Activated CD4-positive, alpha-beta T cell treated with anti-CD3 and anti-CD28 coated beads, Interleukin-2, Interleukin-4, amounts not matched to agents 100 ng/mL and 50 ng/mL, durations not matched to agents 16 hours and 8 hours (primary cell): ENCODE results near the gene ELF2.
A peak's percentile ranks its signal among the peaks of the same experiment; 100 is the strongest.
"Not testable (repeated sequence)": the region's sequence is repeated elsewhere in the genome, so short reads cannot be mapped to it uniquely, and the experiment has no call there.

Source experiments
- DNase-seq: peaks from one replicate; pipeline ENCODE4 v3.0.0-alpha.2; 2020; ENCODE audit warnings: low spot score

The ELF2 gene

GRCh38 chr4:139020384-139020783, 156.6 kb downstream of the ELF2 start:
- DNase-seq = no peak

- no peak for DNase-seq
Measured at GRCh38 chr4:139018971-139019758, 157.9 kb downstream of the ELF2 start.

- peak; percentile 11 for DNase-seq
Measured at GRCh38 chr4:139018501-139018900, 158.5 kb downstream of the ELF2 start.

GRCh38 chr4:139017861-139018260, 159.2 kb downstream of the ELF2 start:
- DNase-seq = no peak

GRCh38 chr4:139015948-139016471, 161.0 kb downstream of the ELF2 start:
- DNase-seq = peak; percentile 32

- peak; percentile 96 for DNase-seq
Measured at GRCh38 chr4:139015269-139015947, 161.6 kb downstream of the ELF2 start, which contains the start of gene NOCT. NOCT (plus strand) TSS chr4:139015781; CDS start chr4:139015982, 201 bp downstream.

- DNase-seq = peak; percentile 50
Measured at GRCh38 chr4:139014371-139015268, 162.4 kb downstream of the ELF2 start.

- no peak for DNase-seq
Measured at GRCh38 chr4:139011225-139011950, 165.6 kb downstream of the ELF2 start.

GRCh38 chr4:139009702-139010101, 167.3 kb downstream of the ELF2 start:
- no peak for DNase-seq

GRCh38 chr4:139008278-139008677, 168.7 kb downstream of the ELF2 start:
- DNase-seq = not testable (repeated sequence)

GRCh38 chr4:139007640-139008039, 169.4 kb downstream of the ELF2 start:
- DNase-seq = no peak
